ENCODE measurements around the gene STRBP. TPM values are rescaled to one million over a fixed set of nuclear protein-coding genes. Genes with fewer than 3 reads are reported as not detected.

Gene STRBP
- total RNA-seq, 2 experiments from 2014 or later = 40.7 to 43.2 TPM

- ChIA-PET CTCF (interaction anchor here (0.5 kb wide), 1 partner anchor 10 kb away, joined by 3 read pairs; no protein-coding TSS in a partner anchor), POLR2A (interaction anchor here (0.6 kb wide), 1 partner anchor 9 kb away, joined by 3 read pairs; no protein-coding TSS in a partner anchor)
- H3K9me3 Mint-ChIP-seq = no peaks in the 10 kb centered on the region
- H3K36me3 Mint-ChIP-seq (ENCODE audit: low read depth) = no peaks in the 10 kb centered on the region
- ATAC-seq (no peak), DNase-seq (no peak)
- no peaks in the 10 kb centered on the region for H3K27me3 Mint-ChIP-seq
- no peak overlapping the region for H3K4me3 Mint-ChIP-seq
- peaks cover 13% of the 10 kb centered on the region for H3K4me1 Mint-ChIP-seq (ENCODE audit: low read depth)
- intact Hi-C loops (cut with micrococcal nuclease) = no loop called here
- TF ChIP-seq CTCF (IDR thresholded peaks at IDR 0.05) = no peak
- no peak overlapping the region for H3K27ac Mint-ChIP-seq
Measured at GRCh38 chr9:123116036-123116435, 152.3 kb downstream of the STRBP start.

- H3K4me3 Mint-ChIP-seq = no peak overlapping the region
- no peaks in the 10 kb centered on the region for H3K9me3 Mint-ChIP-seq
- DNase-seq (no peak), ATAC-seq (no peak)
- peaks cover 10% of the 10 kb centered on the region for H3K4me1 Mint-ChIP-seq (ENCODE audit: low read depth)
- TF ChIP-seq CTCF (IDR thresholded peaks at IDR 0.05) = no peak
- no peaks in the 10 kb centered on the region for H3K27me3 Mint-ChIP-seq
- H3K27ac Mint-ChIP-seq = no peak overlapping the region
- ChIA-PET CTCF (no interaction called here), POLR2A (interaction anchor here (0.6 kb wide), 1 partner anchor 8 kb away, joined by 3 read pairs; no protein-coding TSS in a partner anchor)
- H3K36me3 Mint-ChIP-seq (ENCODE audit: low read depth) = no peaks in the 10 kb centered on the region
- intact Hi-C loops (cut with micrococcal nuclease) = no loop called here
Measured at GRCh38 chr9:123115146-123115913, 153.1 kb downstream of the STRBP start.

- no peak for DNase-seq
- no peaks in the 10 kb centered on the region for H3K9me3 Mint-ChIP-seq
- no peak overlapping the region for H3K27ac Mint-ChIP-seq
- H3K4me1 Mint-ChIP-seq (ENCODE audit: low read depth) = peaks cover 10% of the 10 kb centered on the region
- no peak overlapping the region for H3K4me3 Mint-ChIP-seq
- no peaks in the 10 kb centered on the region for H3K36me3 Mint-ChIP-seq (ENCODE audit: low read depth)
- no peak for ATAC-seq
- intact Hi-C loops (cut with micrococcal nuclease) = no loop called here
- POLR2A ChIA-PET = no interaction called here
- CTCF ChIA-PET = interaction anchor here (0.8 to 1.2 kb wide), 3 partner anchors 13 to 237 kb away, joined by 3 to 4 read pairs (median 3); no protein-coding TSS in a partner anchor
- H3K27me3 Mint-ChIP-seq = no peaks in the 10 kb centered on the region
- TF ChIP-seq CTCF (IDR thresholded peaks at IDR 0.05) = no peak
Measured at GRCh38 chr9:123113185-123113584, 155.2 kb downstream of the STRBP start.

- POLR2A ChIA-PET = interaction anchor here (1.3 kb wide), 1 partner anchor 13 kb away, joined by 4 read pairs; no protein-coding TSS in a partner anchor
- Mint-ChIP-seq H3K4me3 (no peak overlapping the region), H3K4me1 (ENCODE audit: low read depth) (peaks cover 10% of the 10 kb centered on the region), H3K36me3 (ENCODE audit: low read depth) (no peaks in the 10 kb centered on the region), H3K9me3 (no peaks in the 10 kb centered on the region), H3K27ac (no peak overlapping the region), H3K27me3 (no peaks in the 10 kb centered on the region)
- TF ChIP-seq CTCF (IDR thresholded peaks at IDR 0.05) = no peak
- intact Hi-C loops (cut with micrococcal nuclease) = no loop called here
- peak; percentile 21 for DNase-seq
- CTCF ChIA-PET = interaction anchor here (0.8 to 1.1 kb wide), 2 partner anchors 113 to 238 kb away, joined by 3 read pairs; no protein-coding TSS in a partner anchor
- ATAC-seq = peak; percentile 76
Measured at GRCh38 chr9:123112015-123112975, 156.1 kb downstream of the STRBP start.
